GM12801 (cell line): ENCODE measurements around the gene SLC12A9.

Source experiments
- CTCF ChIP-seq: IDR thresholded peaks from one replicate; pipeline ENCODE4 v1.5.1; 2011; ENCODE audit warnings: control low read depth; ENCODE audit not compliant: insufficient read length; ENCODE audit errors: extremely low read depth

SLC12A9 gene

GRCh38 chr7:100873599-100874299 lies 21.2 kb downstream of the SLC12A9 start:
- TF ChIP-seq CTCF, result no peak

- TF ChIP-seq CTCF, result no peak
These were observed 21.7 kb downstream of the SLC12A9 start for GRCh38 chr7:100874300-100874576.

- no peak for TF ChIP-seq CTCF
These were observed 22.3 kb downstream of the SLC12A9 start, which contains the start of gene SRRT for GRCh38 chr7:100874577-100875355. TSS of gene SRRT (plus strand) at chr7:100875103. CDS start at chr7:100875591, 488 bp downstream.

GRCh38 chr7:100875356-100875751 lies 22.8 kb downstream of the SLC12A9 start:
- TF ChIP-seq CTCF, result no peak

- TF ChIP-seq CTCF, result no peak
These were observed 25.5 kb downstream of the SLC12A9 start for GRCh38 chr7:100878013-100878412.

- no peak for TF ChIP-seq CTCF
These were observed 26.2 kb downstream of the SLC12A9 start for GRCh38 chr7:100878685-100879084.

GRCh38 chr7:100879685-100880261 lies 27.3 kb downstream of the SLC12A9 start:
- no peak for TF ChIP-seq CTCF
